Subcutaneous adipose tissue (tissue), 4 donors: ENCODE measurements around the gene DFFA. TPM values are rescaled to one million over a fixed set of nuclear protein-coding genes. Genes with fewer than 3 reads are reported as not detected.

Experiments used
- total RNA-seq, 4 donors: library from RNA; depleted of rRNA; stranded (reverse); fragments of >200 nt; gene quantifications; one replicate each; pipeline ENCODE4 v1.1.0, GENCODE V29; 2016
- TF ChIP-seq, protein P1 (sequence below): fragments of 450-650 bp; IDR thresholded peaks from one replicate; pipeline ENCODE4 v1.5.1; 2016; ENCODE audit warnings: low read depth, mild to moderate bottlenecking, control low read depth, antibody characterized with exemption, moderate library complexity

DFFA gene
- total RNA-seq, 4 donors from 2014 or later = 15.2 to 18.3 (median 15.4) TPM

GRCh38 chr1:10516925-10517676, 44.8 kb upstream of the DFFA start:
- TF ChIP-seq, protein P1, sequence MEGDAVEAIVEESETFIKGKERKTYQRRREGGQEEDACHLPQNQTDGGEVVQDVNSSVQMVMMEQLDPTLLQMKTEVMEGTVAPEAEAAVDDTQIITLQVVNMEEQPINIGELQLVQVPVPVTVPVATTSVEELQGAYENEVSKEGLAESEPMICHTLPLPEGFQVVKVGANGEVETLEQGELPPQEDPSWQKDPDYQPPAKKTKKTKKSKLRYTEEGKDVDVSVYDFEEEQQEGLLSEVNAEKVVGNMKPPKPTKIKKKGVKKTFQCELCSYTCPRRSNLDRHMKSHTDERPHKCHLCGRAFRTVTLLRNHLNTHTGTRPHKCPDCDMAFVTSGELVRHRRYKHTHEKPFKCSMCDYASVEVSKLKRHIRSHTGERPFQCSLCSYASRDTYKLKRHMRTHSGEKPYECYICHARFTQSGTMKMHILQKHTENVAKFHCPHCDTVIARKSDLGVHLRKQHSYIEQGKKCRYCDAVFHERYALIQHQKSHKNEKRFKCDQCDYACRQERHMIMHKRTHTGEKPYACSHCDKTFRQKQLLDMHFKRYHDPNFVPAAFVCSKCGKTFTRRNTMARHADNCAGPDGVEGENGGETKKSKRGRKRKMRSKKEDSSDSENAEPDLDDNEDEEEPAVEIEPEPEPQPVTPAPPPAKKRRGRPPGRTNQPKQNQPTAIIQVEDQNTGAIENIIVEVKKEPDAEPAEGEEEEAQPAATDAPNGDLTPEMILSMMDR = no peak

DNA sequence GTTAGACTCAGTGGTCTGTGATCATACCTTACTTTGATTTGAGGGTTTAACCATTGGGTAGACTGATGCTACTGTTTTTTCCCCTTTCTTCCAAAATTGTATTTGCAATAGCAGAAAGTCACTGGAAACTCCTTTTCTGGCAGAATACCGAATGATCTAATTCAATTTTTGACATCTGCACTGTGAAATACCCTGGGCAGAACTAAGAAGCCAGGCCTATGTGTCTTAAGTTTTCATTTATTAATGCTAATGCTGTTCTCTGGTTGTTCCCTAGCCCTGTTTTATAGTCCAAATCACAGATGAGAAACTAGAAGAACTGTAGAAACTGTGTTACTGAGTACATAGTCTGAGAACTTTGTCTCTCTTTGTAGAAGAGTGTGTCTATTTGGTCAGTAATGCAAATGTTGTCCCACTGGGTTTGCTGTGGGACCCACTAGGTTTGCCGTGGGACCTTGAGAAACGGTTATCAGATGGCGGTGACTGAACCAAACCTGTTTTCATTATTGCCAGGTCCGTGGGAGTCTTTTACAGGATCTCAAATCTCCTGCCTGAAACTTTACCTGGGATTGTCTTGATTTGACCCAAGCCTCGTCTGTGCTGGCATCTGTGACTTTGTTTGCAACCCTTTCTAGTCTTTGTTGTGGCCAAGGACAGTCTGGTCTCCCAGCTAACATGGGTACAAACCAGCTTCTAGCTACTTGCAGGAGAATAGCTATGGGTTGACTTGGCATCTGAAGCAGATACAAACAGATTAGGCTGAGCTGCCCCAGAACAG, 43.8 kb upstream of the DFFA start:
- TF ChIP-seq, protein P1 = no peak

DNA sequence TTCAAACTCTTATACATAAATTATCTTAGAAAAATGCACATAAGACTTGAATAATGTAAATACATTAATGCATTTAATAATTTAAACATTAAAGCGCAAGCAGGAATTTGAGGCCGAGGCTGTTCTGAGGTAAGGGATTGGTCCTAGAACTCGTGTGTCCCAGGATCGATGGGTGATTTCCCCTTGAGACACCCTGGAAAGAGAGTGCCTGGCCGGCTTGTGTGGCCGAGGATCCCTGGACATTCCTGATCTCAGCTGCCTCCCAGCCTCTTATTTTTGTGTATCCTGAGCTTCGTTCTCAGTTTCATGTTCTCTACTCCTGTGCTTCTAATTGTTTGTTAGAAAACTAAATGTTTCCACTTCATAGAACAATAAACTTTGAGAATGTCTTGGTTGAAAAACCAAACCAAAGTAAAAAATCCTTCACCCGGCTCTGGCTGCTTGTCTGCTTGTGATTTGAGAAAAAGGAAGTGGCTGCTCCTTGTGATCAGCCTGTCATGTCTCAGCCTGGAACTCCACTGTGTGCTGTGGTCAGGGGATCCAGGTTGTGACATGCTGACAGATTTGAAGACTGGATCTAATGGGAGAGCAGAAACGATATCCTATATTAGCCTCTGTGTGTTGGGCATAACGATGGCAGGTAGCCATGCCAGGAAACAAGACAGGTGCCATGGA, 43.1 kb upstream of the DFFA start:
- TF ChIP-seq, protein P1 = no peak

GRCh38 chr1:10514490-10515235, 42.3 kb upstream of the DFFA start:
- TF ChIP-seq, protein P1 = no peak

DNA sequence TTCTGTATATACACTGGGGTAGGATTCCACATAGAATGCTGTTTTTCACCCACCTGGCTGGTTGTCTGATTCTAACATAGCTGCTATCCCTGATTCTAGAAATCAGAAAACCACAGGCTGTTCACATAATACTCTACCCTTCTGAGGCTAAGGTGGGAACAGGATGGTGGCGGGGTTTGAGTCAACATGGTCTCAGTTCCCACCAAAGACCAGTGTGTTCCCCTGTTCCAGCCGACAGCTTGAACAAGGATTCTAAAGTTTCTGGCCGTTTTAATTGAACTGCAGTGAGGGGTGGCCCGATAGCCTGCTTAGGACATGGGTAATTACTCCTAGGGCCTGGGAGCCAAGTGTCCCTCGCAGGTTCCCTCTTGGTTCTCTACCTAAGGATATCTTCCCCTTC, 40.9 kb upstream of the DFFA start:
- TF ChIP-seq, protein P1 = no peak

DNA sequence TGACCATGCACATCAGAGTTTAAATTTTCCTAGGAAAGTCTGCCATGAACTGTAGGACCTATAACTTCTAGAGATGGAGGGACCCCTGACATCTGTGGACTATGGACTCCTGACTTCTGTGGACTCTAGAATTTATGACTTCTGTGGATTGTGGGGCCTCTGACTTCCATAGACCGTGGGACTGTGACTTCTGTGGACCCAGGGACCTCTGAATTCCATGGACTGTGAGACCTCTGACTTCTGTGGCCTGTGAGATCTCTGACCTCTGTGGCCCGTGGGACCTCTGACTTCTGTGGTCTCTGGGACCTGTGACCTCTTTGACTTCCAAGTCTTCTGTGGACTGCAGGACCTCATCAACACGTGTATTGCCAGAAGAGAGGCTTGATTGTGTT, 39.2 kb upstream of the DFFA start:
- TF ChIP-seq, protein P1 = no peak
